Measurements from ENCODE around the gene ZNF560. TPM values are rescaled to one million over a fixed set of nuclear protein-coding genes. Genes with fewer than 3 reads are reported as not detected.
A peak's percentile ranks its signal among the peaks of the same experiment; 100 is the strongest.

Gene ZNF560
- total and polyA plus RNA-seq, 3 experiments from 2014 or later: not detected

DNA sequence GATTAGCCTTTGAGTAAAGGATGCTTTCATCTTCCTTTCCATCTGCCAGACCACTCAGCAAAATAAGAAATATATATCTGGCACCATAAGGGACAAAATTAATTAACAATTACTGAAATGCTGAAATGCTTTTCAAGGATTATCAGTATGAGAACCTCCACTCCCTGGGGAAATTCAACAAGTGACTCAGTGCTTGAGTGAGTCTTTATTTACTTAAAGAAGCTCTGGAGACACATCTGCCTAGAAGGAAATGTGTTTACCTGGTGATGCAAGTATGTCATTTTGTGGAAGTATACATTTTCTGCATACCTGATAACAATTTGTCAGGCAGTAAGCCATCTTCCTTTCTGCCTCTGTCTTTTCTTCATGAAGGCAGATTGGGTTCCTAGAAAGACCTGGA, 23.4 kb downstream of the ZNF560 start:
- Histone ChIP-seq H3K36me3 (ENCODE audit: insufficient read depth, low read length) (no peaks in the 10 kb centered on the region), H3K4me1 (ENCODE audit: insufficient read depth, low read length) (no peaks in the 10 kb centered on the region), H3K27me3 (ENCODE audit: insufficient read depth, low read length, poor library complexity, severe bottlenecking) (no peaks in the 10 kb centered on the region), H3K4me3 (ENCODE audit: low read length) (no peak overlapping the region), H3K27ac (ENCODE audit: low read depth, low read length) (no peak overlapping the region), H3K9me3 (ENCODE audit: low read length) (peaks cover 1% of the 10 kb centered on the region)
- no peak for DNase-seq
- H3K27ac Mint-ChIP-seq: no peak overlapping the region
- H3K4me1 Mint-ChIP-seq: no peaks in the 10 kb centered on the region
- H3K4me3 Mint-ChIP-seq: no peak overlapping the region
- H3K36me3 Mint-ChIP-seq: peaks cover 0 to 29% (median 0%) of the 10 kb centered on the region in 3 donors
- peaks cover 14% of the 10 kb centered on the region in 2 donors for H3K27me3 Mint-ChIP-seq
- H3K9me3 Mint-ChIP-seq: peaks cover 30 to 60% (median 51%) of the 10 kb centered on the region in 5 donors
- ChIA-PET CTCF (no interaction called here), POLR2A (no interaction called here)

DNA sequence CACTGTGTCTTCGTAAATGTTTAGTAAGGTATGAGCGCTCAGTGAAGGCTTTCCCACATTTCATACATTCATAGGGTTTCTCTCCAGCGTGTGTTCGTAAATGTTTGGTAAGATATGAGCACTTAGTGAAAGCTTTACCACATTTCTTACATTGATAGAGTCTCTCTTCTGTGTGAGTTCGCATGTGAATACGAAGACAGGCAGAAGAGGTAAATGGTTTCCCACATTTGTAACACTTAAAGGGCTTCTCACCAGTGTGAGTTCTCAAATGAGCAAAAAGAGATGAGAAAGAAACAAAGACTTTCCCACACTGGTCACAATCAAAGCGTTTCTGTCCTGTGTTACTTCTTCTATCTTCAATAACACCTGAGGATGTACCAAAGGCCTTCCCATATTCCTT, 31.3 kb downstream of the ZNF560 start:
- no peaks in the 10 kb centered on the region for H3K4me1 Mint-ChIP-seq
- peaks cover 0 to 30% (median 0%) of the 10 kb centered on the region in 3 donors for H3K36me3 Mint-ChIP-seq
- no peaks in the 10 kb centered on the region for H3K36me3 ChIP-seq (ENCODE audit: insufficient read depth, low read length)
- H3K9me3 Mint-ChIP-seq: peaks cover 57 to 84% (median 76%) of the 10 kb centered on the region in 5 donors
- no peak overlapping the region for H3K4me3 Mint-ChIP-seq
- no peaks in the 10 kb centered on the region for H3K27me3 ChIP-seq (ENCODE audit: insufficient read depth, low read length, poor library complexity, severe bottlenecking)
- H3K4me3 ChIP-seq (ENCODE audit: low read length): no peak overlapping the region
- peaks cover 35% of the 10 kb centered on the region for H3K9me3 ChIP-seq (ENCODE audit: low read length)
- no peaks in the 10 kb centered on the region for H3K4me1 ChIP-seq (ENCODE audit: insufficient read depth, low read length)
- ChIA-PET CTCF (no interaction called here), POLR2A (no interaction called here)
- H3K27me3 Mint-ChIP-seq: peaks cover 11 to 13% of the 10 kb centered on the region in 2 donors
- H3K27ac ChIP-seq (ENCODE audit: low read depth, low read length): no peak overlapping the region
- no peak for DNase-seq
- H3K27ac Mint-ChIP-seq: no peak overlapping the region

DNA sequence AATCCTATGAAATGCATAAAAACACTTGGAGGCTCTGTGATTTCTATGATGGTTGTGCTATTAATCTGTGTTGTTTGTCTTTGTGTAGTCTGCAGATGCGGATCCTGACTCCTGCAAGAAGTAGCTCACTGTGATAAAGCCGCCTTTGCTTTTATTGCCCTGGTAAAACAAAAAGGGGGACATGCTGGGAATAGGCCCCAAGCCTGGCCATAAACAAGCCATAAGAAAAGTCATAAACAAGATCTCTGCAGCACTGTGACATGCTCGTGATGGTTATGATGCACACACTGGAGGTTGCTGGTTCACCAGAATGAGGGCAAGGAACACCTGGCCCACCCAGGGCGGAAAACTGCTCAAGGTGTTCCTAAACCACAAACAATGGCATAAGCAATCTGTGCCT, 36.5 kb downstream of the ZNF560 start:
- POLR2A ChIA-PET: no interaction called here
- H3K4me3 ChIP-seq (ENCODE audit: low read length): no peak overlapping the region
- no peak overlapping the region for H3K27ac ChIP-seq (ENCODE audit: low read depth, low read length)
- Mint-ChIP-seq H3K4me3 (no peak overlapping the region), H3K27me3 (peaks cover 0 to 2% of the 10 kb centered on the region in 2 donors), H3K27ac (no peak overlapping the region), H3K9me3 (peaks cover 57 to 80% (median 77%) of the 10 kb centered on the region in 5 donors), H3K36me3 (peaks cover 0 to 48% (median 3%) of the 10 kb centered on the region in 3 donors), H3K4me1 (no peaks in the 10 kb centered on the region)
- H3K9me3 ChIP-seq (ENCODE audit: low read length): peaks cover 18% of the 10 kb centered on the region
- H3K4me1 ChIP-seq (ENCODE audit: insufficient read depth, low read length): no peaks in the 10 kb centered on the region
- H3K27me3 ChIP-seq (ENCODE audit: insufficient read depth, low read length, poor library complexity, severe bottlenecking): no peaks in the 10 kb centered on the region
- H3K36me3 ChIP-seq (ENCODE audit: insufficient read depth, low read length): no peaks in the 10 kb centered on the region
- no peak for DNase-seq
- CTCF ChIA-PET: no interaction called here

DNA sequence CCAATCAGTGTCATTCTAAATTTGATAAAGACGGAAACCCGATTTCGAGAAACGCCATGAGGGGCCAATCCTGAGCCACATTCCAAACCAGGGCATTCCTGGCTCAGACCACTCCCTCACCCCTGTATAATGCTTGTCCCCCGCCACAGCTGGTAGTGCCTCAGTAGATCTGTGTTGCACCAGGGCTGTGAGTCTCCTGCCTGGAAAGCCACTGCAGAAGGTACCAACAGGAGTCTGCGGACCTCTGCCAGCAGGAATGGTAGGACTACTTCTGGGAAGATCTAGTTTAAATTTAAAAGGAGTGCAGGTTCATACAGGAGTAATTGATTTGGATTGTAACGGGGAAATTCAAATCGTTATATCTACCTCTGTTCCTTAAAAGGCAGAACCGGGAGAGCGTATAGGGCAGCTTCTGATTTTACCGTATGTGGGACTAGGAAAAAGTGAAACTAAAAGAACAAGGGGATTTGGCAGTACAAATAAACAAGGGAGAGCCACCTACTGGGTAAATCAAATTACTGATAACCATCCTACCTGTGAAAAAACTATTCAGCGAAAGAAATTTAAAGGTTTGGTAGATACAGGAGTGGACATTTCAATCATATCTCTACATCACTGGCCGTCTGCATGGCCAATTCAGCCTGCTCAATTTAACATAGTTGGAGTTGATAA, 42.3 kb downstream of the ZNF560 start:
- Histone ChIP-seq H3K9me3 (ENCODE audit: low read length) (peaks cover 19% of the 10 kb centered on the region), H3K27me3 (ENCODE audit: insufficient read depth, low read length, poor library complexity, severe bottlenecking) (no peaks in the 10 kb centered on the region), H3K27ac (ENCODE audit: low read depth, low read length) (no peak overlapping the region), H3K4me3 (ENCODE audit: low read length) (no peak overlapping the region), H3K4me1 (ENCODE audit: insufficient read depth, low read length) (no peaks in the 10 kb centered on the region), H3K36me3 (ENCODE audit: insufficient read depth, low read length) (no peaks in the 10 kb centered on the region)
- Mint-ChIP-seq H3K4me3 (peak overlapping the region in 3 of 7 donors; percentile 8 to 32 (median 24)), H3K27me3 (no peaks in the 10 kb centered on the region), H3K9me3 (peaks cover 45 to 78% (median 75%) of the 10 kb centered on the region in 5 donors), H3K36me3 (peaks cover 0 to 52% (median 0%) of the 10 kb centered on the region in 3 donors), H3K27ac (no peak overlapping the region), H3K4me1 (peaks cover 0 to 4% (median 3%) of the 10 kb centered on the region in 3 donors)
- CTCF ChIA-PET: interaction anchor here (1.2 kb wide), 1 partner anchor 251 kb away, joined by 3 read pairs; no protein-coding TSS in a partner anchor
- POLR2A ChIA-PET: no interaction called here
- DNase-seq: no peak

DNA sequence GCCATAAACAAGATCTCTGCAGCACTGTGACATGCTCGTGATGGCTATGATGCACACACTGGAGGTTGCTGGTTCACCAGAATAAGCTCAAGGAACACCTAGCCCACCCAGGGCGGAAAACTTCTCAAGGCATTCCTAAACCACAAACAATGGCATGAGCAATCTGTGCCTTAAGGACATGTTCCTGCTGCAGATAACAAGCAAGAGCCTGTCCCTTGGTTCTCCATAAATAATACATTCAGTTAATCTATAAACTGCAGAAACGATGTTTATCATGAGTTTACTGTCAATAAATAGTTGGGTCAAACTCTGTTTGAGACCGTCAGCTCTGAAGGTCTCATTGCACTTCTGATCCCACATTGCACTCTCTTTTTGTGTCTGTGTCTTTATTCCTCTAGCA, 44.5 kb downstream of the ZNF560 start:
- H3K27ac Mint-ChIP-seq: no peak overlapping the region
- H3K27me3 Mint-ChIP-seq: peaks cover 0 to 2% of the 10 kb centered on the region in 2 donors
- POLR2A ChIA-PET: no interaction called here
- H3K4me1 ChIP-seq (ENCODE audit: insufficient read depth, low read length): no peaks in the 10 kb centered on the region
- no peak overlapping the region for H3K4me3 ChIP-seq (ENCODE audit: low read length)
- peaks cover 27% of the 10 kb centered on the region for H3K9me3 ChIP-seq (ENCODE audit: low read length)
- no peak overlapping the region for H3K27ac ChIP-seq (ENCODE audit: low read depth, low read length)
- no peak overlapping the region for H3K4me3 Mint-ChIP-seq
- peaks cover 0 to 41% (median 1%) of the 10 kb centered on the region in 3 donors for H3K36me3 Mint-ChIP-seq
- peaks cover 37 to 77% (median 71%) of the 10 kb centered on the region in 5 donors for H3K9me3 Mint-ChIP-seq
- H3K27me3 ChIP-seq (ENCODE audit: insufficient read depth, low read length, poor library complexity, severe bottlenecking): no peaks in the 10 kb centered on the region
- CTCF ChIA-PET: no interaction called here
- H3K4me1 Mint-ChIP-seq: peaks cover 0 to 4% (median 3%) of the 10 kb centered on the region in 3 donors
- H3K36me3 ChIP-seq (ENCODE audit: insufficient read depth, low read length): no peaks in the 10 kb centered on the region
- DNase-seq: no peak

DNA sequence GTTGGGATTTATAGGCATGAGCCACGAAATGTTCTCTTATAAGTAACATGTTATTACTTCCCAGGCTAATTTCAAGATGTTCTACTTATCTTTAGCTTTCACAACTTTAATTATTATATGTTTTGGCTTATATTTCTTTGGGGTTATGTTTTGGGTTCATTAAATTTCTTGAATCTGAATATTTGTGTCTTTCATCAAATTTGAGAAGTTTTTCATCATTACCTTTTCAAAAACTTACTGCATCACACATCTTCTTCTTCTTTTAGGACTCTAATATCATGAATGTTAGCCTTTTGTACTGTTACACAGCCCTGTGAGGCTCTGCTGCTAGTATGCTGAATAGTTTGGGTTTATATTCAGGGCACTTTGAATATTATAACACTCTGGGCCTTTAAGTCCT, 53.4 kb downstream of the ZNF560 start:
- H3K9me3 Mint-ChIP-seq: peaks cover 11 to 58% (median 48%) of the 10 kb centered on the region in 5 donors
- CTCF ChIA-PET: no interaction called here
- peaks cover 0 to 1% of the 10 kb centered on the region in 2 donors for H3K27me3 Mint-ChIP-seq
- no peaks in the 10 kb centered on the region for H3K27me3 ChIP-seq (ENCODE audit: insufficient read depth, low read length, poor library complexity, severe bottlenecking)
- no peaks in the 10 kb centered on the region for H3K4me1 Mint-ChIP-seq
- no peak overlapping the region for H3K4me3 ChIP-seq (ENCODE audit: low read length)
- H3K36me3 Mint-ChIP-seq: peaks cover 9 to 37% (median 10%) of the 10 kb centered on the region in 3 donors
- H3K27ac ChIP-seq (ENCODE audit: low read depth, low read length): no peak overlapping the region
- POLR2A ChIA-PET: no interaction called here
- no peak overlapping the region for H3K27ac Mint-ChIP-seq
- no peaks in the 10 kb centered on the region for H3K4me1 ChIP-seq (ENCODE audit: insufficient read depth, low read length)
- no peak for DNase-seq
- H3K9me3 ChIP-seq (ENCODE audit: low read length): peaks cover 20% of the 10 kb centered on the region
- no peak overlapping the region for H3K4me3 Mint-ChIP-seq
- H3K36me3 ChIP-seq (ENCODE audit: insufficient read depth, low read length): no peaks in the 10 kb centered on the region

DNA sequence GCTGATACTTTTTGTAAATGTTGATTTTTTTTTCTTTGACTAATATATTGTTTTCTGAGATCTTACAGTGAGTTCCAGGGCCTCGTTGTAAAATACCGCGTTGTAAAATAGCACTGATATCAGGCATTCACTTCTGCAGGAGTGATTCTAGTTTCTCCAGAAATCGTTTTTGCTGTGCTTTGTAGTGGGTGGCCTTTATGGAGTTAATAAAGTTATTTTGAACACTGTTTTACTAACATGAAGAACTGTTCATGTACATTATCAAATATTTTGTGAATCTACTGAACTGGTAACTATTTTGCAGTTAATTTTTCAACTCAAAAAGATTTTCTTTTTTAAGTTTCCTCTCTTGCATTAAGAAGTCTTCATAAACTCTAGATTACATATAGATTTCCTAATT, 62.1 kb downstream of the ZNF560 start:
- Mint-ChIP-seq H3K27ac (peak overlapping the region; percentile 96 to 100 (median 98)), H3K36me3 (peaks cover 12 to 39% (median 13%) of the 10 kb centered on the region in 3 donors), H3K27me3 (peaks cover 0 to 1% of the 10 kb centered on the region in 2 donors), H3K4me3 (peak overlapping the region; percentile 94 to 98 (median 96)), H3K9me3 (peaks cover 0 to 2% (median 0%) of the 10 kb centered on the region in 5 donors), H3K4me1 (peaks cover 36 to 49% (median 48%) of the 10 kb centered on the region in 3 donors)
- H3K9me3 ChIP-seq (ENCODE audit: low read length): no peaks in the 10 kb centered on the region
- peak overlapping the region; percentile 95 for H3K27ac ChIP-seq (ENCODE audit: low read depth, low read length)
- POLR2A ChIA-PET: interaction anchor here (0.5 to 1.6 kb wide), 2 partner anchors 11 to 110 kb away, joined by 3 to 4 read pairs; no protein-coding TSS in a partner anchor
- H3K4me3 ChIP-seq (ENCODE audit: low read length): peak overlapping the region; percentile 89
- DNase-seq: no peak
- CTCF ChIA-PET: interaction anchor here (1.4 kb wide), 1 partner anchor 11 kb away, joined by 3 read pairs; no protein-coding TSS in a partner anchor
- H3K36me3 ChIP-seq (ENCODE audit: insufficient read depth, low read length): peaks cover 11% of the 10 kb centered on the region
- H3K4me1 ChIP-seq (ENCODE audit: insufficient read depth, low read length): peaks cover 33% of the 10 kb centered on the region
- no peaks in the 10 kb centered on the region for H3K27me3 ChIP-seq (ENCODE audit: insufficient read depth, low read length, poor library complexity, severe bottlenecking)
